Endothelial cell of umbilical vein (primary cell): ENCODE data around the gene GAB2. TPM values are rescaled to one million over a fixed set of nuclear protein-coding genes. Genes with fewer than 3 reads are reported as not detected.

Experiments
- BruUV-seq: library from RNA; stranded (reverse); fragments of 400-500 nt; replicated peaks from 2 replicates; lab custom pipeline; 2021; lab: Mats Ljungman, UMichigan
- CTCF ChIA-PET: fragments of 300-600, 350-600 bp; sonication (Branson Sonifier 250); formaldehyde crosslinking; loops from one replicate; lab custom pipeline; 2021; ENCODE audit warnings: antibody characterized with exemption, inconsistent platforms; lab: Charles Lee
- POLR2A ChIA-PET: fragments of 300-600, 350-600 bp; sonication (Branson Sonifier 250); formaldehyde crosslinking; loops from one replicate; lab custom pipeline; 2021; ENCODE audit warnings: antibody characterized with exemption, inconsistent platforms; lab: Charles Lee
- DNase-seq: peaks from one replicate; pipeline ENCODE4 v3.0.0-alpha.2; 2011; ENCODE audit warnings: low read depth, low spot score
- FAIRE-seq: peaks from 2 replicates; lab custom pipeline; 2011; peaks lifted over from hg19 to GRCh38; lab: Jason Lieb, UNC
- H2AFZ ChIP-seq: 2 replicates; pipeline ENCODE4 v1.6.0; 2012; ENCODE audit warnings: low read depth, low read length, control low read depth, inconsistent platforms
- H3K27ac ChIP-seq: 2 replicates; pipeline ENCODE4 v1.5.1; 2011; ENCODE audit warnings: low read depth, mild to moderate bottlenecking, control low read depth, low read length, moderate library complexity; ENCODE audit not compliant: insufficient read depth
- H3K27me3 ChIP-seq, 2 experiments: 2 replicates each; pipeline versions ENCODE4 v1.6.0 to v1.6.1; 2011; ENCODE audit warnings: low read length in 2 of 2, mixed read lengths in 1 of 2; ENCODE audit not compliant: control insufficient read depth in 2 of 2, insufficient read depth in 2 of 2
- H3K36me3 ChIP-seq, 2 experiments: 2 replicates in 1 of 2; 3 replicates in 1 of 2; pipeline ENCODE4 v1.5.1; 2011; ENCODE audit warnings: low read length in 2 of 2, mild to moderate bottlenecking in 1 of 2, moderate library complexity in 1 of 2; ENCODE audit not compliant: control insufficient read depth in 2 of 2, insufficient read depth in 2 of 2; ENCODE audit errors: extremely low read depth in 1 of 2
- H3K4me1 ChIP-seq: 3 replicates; pipeline ENCODE4 v1.5.1; 2011; ENCODE audit warnings: mild to moderate bottlenecking, low read length; ENCODE audit not compliant: control insufficient read depth, insufficient read depth; ENCODE audit errors: extremely low read depth
- H3K4me2 ChIP-seq: 2 replicates; pipeline ENCODE4 v1.6.1; 2011; ENCODE audit warnings: low read length, control low read depth, mixed read lengths; ENCODE audit not compliant: insufficient read depth
- H3K4me3 ChIP-seq, 3 experiments: fragments of 200-600 bp in 1 of 3; sonication (generic), shearing (Covaris generic) in 1 of 3; replicated peaks in 1 of 3; 2 replicates each; pipeline ENCODE4 v1.5.1; 2011 to 2016; ENCODE audit warnings: control low read depth in 3 of 3, low read length in 3 of 3, mild to moderate bottlenecking in 2 of 3, inconsistent platforms in 1 of 3, low read depth in 1 of 3, moderate library complexity in 1 of 3; ENCODE audit not compliant: insufficient read depth in 1 of 3
- H3K79me2 ChIP-seq: 2 replicates; pipeline ENCODE4 v1.6.0; 2012; ENCODE audit warnings: low read length, inconsistent platforms; ENCODE audit not compliant: control insufficient read depth, insufficient read depth
- H3K9ac ChIP-seq: replicated peaks from 2 replicates; pipeline ENCODE3; 2011; ENCODE audit warnings: low read length, control low read depth; ENCODE audit not compliant: insufficient read depth; ENCODE audit errors: extremely low read depth
- H3K9me1 ChIP-seq: replicated peaks from 3 replicates; pipeline ENCODE4 v1.6.0; 2011; ENCODE audit warnings: mild to moderate bottlenecking, low read length; ENCODE audit not compliant: control insufficient read depth, insufficient read depth; ENCODE audit errors: extremely low read depth
- H3K9me3 ChIP-seq: replicated peaks from 2 replicates; pipeline ENCODE4 v1.5.1; 2012; ENCODE audit warnings: low read length, inconsistent platforms; ENCODE audit not compliant: control insufficient read depth, insufficient read depth
- H4K20me1 ChIP-seq: replicated peaks from 2 replicates; pipeline ENCODE3; 2011; ENCODE audit warnings: mild to moderate bottlenecking, low read length; ENCODE audit not compliant: control insufficient read depth, insufficient read depth; ENCODE audit errors: extremely low read depth
- CTCF ChIP-seq, 2 donors: IDR thresholded peaks; 1 replicate in 1 of 2; 2 replicates in 1 of 2; pipeline ENCODE4 v1.5.1; 2011; ENCODE audit warnings: low read length in 2 of 2, mild to moderate bottlenecking in 2 of 2, moderate library complexity in 2 of 2, control low read depth in 1 of 2, inconsistent platforms in 1 of 2, low read depth in 1 of 2; ENCODE audit not compliant: insufficient read depth in 1 of 2; ENCODE audit errors: extremely low read depth in 1 of 2
- EZH2 ChIP-seq: IDR thresholded peaks from 2 replicates; pipeline ENCODE4 v1.6.1; 2012; ENCODE audit warnings: borderline replicate concordance, low read depth, mild to moderate bottlenecking, moderate library complexity, low read length, inconsistent platforms; ENCODE audit not compliant: severe bottlenecking
- FOS ChIP-seq: IDR thresholded peaks from 2 replicates; pipeline ENCODE4 v1.6.1; 2011; ENCODE audit warnings: mild to moderate bottlenecking, low read length, moderate library complexity, borderline replicate concordance; ENCODE audit not compliant: insufficient read depth
- GATA2 ChIP-seq: IDR thresholded peaks from 2 replicates; pipeline ENCODE4 v1.7.0; 2011; ENCODE audit warnings: low read depth, mild to moderate bottlenecking, moderate library complexity, mixed read lengths, low read length; ENCODE audit not compliant: insufficient read length, insufficient read depth
- JUN ChIP-seq: IDR thresholded peaks from 2 replicates; pipeline ENCODE4 v1.6.1; 2011; ENCODE audit warnings: borderline replicate concordance, low read depth; ENCODE audit not compliant: insufficient read length, insufficient read depth
- MAX ChIP-seq: IDR thresholded peaks from 2 replicates; pipeline ENCODE4 v1.6.1; 2011; ENCODE audit not compliant: insufficient read depth, insufficient read length
- MYC ChIP-seq: IDR thresholded peaks from one replicate; pipeline ENCODE4 v1.6.1; 2011; ENCODE audit warnings: mild to moderate bottlenecking, low read depth, low read length
- POLR2A ChIP-seq: IDR thresholded peaks from 2 replicates; pipeline ENCODE4 v1.6.1; 2012; ENCODE audit warnings: low read depth, mild to moderate bottlenecking, control low read depth, low read length
- POLR2AphosphoS5 ChIP-seq: IDR thresholded peaks from 2 replicates; pipeline ENCODE4 v1.6.1; 2012; ENCODE audit warnings: low read depth, mild to moderate bottlenecking, control low read depth, low read length, moderate library complexity; ENCODE audit not compliant: insufficient read depth
- dilution Hi-C: fragments of 300-500 bp; cut with MboI; formaldehyde crosslinking; loops from one replicate; pipeline ENCODE4 v1.15.0; 2019; ENCODE audit warnings: low sequenced_read_pairs; ENCODE audit not compliant: extremely low pct_ligation_motif_present
- intact Hi-C: fragments of 100-400 bp; cut with micrococcal nuclease; formaldehyde crosslinking; loops from one replicate; pipeline ENCODE4 v1.10.0; 2022
- polyA plus RNA-seq, 4 experiments: library from polyadenylated mRNA; depleted of rRNA in 3 of 4; stranded (reverse) in 3 of 4; unstranded in 1 of 4; fragments of >200 nt; gene quantifications; 2 replicates each; pipeline versions ENCODE4 v1.2.1 to v1.2.3, GENCODE V29; 2011 to 2012; ENCODE audit warnings: missing spikeins in 1 of 4
- total RNA-seq: library from RNA; stranded (reverse); gene quantifications from 2 replicates; pipeline ENCODE4 v1.2.3, GENCODE V29; 2021

Gene GAB2
- total and polyA plus RNA-seq, 2 donors (not counting 3 experiments of a cell fraction or from before 2014, with no cell fraction given) = 19.6 to 39.6 TPM

GRCh38 chr11:78391424-78391823, 26.2 kb downstream of the GAB2 start:
- intact Hi-C loops (no loop called here), dilution Hi-C loops (no loop called here)
- Histone ChIP-seq H3K79me2 (peaks cover 88% of the 10 kb centered on the region), H3K36me3 (no peaks in the 10 kb centered on the region), H3K27me3 (no peaks in the 10 kb centered on the region), H3K4me2 (no peak overlapping the region), H3K4me3 (no peak overlapping the region), H3K9ac (no peak overlapping the region), H2AFZ (no peak overlapping the region), H3K27ac (no peak overlapping the region), H3K9me3 (no peaks in the 10 kb centered on the region), H3K4me1 (peaks cover 4% of the 10 kb centered on the region), H3K9me1 (no peaks in the 10 kb centered on the region), H4K20me1 (peaks cover 2% of the 10 kb centered on the region)
- BruUV-seq = no TSS peak
- TF ChIP-seq JUN (no peak), POLR2AphosphoS5 (no peak), FOS (no peak), GATA2 (no peak), MAX (no peak), POLR2A (no peak), MYC (no peak)
- ChIA-PET POLR2A (no interaction called here), CTCF (interaction anchor here (1.3 to 1.4 kb wide), 2 partner anchors 163 to 173 kb away, joined by 3 to 4 read pairs; no protein-coding TSS in a partner anchor)
- FAIRE-seq = no peak
- DNase-seq = no peak

GRCh38 chr11:78390809-78391208, 26.8 kb downstream of the GAB2 start:
- H3K4me1 ChIP-seq = peaks cover 4% of the 10 kb centered on the region

More at GRCh38 chr11:78390809-78391208, 26.8 kb downstream of the GAB2 start:
- POLR2A ChIA-PET = no interaction called here
- peaks cover 91% of the 10 kb centered on the region for H3K79me2 ChIP-seq
- dilution Hi-C loops = no loop called here
- H3K9me3 ChIP-seq = no peaks in the 10 kb centered on the region
- BruUV-seq = no TSS peak
- H3K4me3 ChIP-seq = no peak overlapping the region
- peaks cover 2% of the 10 kb centered on the region for H4K20me1 ChIP-seq
- H3K27ac ChIP-seq = no peak overlapping the region
- no peak for TF ChIP-seq CTCF (IDR thresholded peaks at IDR 0.05; ENCODE audit: extremely low read depth in 1 of 2, insufficient read depth in 1 of 2, low read depth in 1 of 2, low read length in 2 of 2)
- TF ChIP-seq EZH2 = no peak
- TF ChIP-seq POLR2A = no peak
- TF ChIP-seq POLR2AphosphoS5 = no peak
- TF ChIP-seq JUN = no peak
- no peak overlapping the region for H3K9ac ChIP-seq
- H3K36me3 ChIP-seq = no peaks in the 10 kb centered on the region
- DNase-seq (no peak), FAIRE-seq (no peak)
- intact Hi-C loops = no loop called here
- H3K4me2 ChIP-seq = no peak overlapping the region
- H3K9me1 ChIP-seq = no peaks in the 10 kb centered on the region
- H3K27me3 ChIP-seq = no peaks in the 10 kb centered on the region
- no peak overlapping the region for H2AFZ ChIP-seq
- CTCF ChIA-PET = no interaction called here
